Endothelial cell of umbilical vein (primary cell): Measurements from ENCODE around the gene ADAM19. TPM values are rescaled to one million over a fixed set of nuclear protein-coding genes. Genes with fewer than 3 reads are reported as not detected.

Experiments
- BruUV-seq: library from RNA; stranded (reverse); fragments of 400-500 nt; replicated peaks from 2 replicates; lab custom pipeline; 2021; lab: Mats Ljungman, UMichigan
- CTCF ChIA-PET: fragments of 300-600, 350-600 bp; sonication (Branson Sonifier 250); formaldehyde crosslinking; loops from one replicate; lab custom pipeline; 2021; ENCODE audit warnings: antibody characterized with exemption, inconsistent platforms; lab: Charles Lee
- POLR2A ChIA-PET: fragments of 300-600, 350-600 bp; sonication (Branson Sonifier 250); formaldehyde crosslinking; loops from one replicate; lab custom pipeline; 2021; ENCODE audit warnings: antibody characterized with exemption, inconsistent platforms; lab: Charles Lee
- DNase-seq: peaks from one replicate; pipeline ENCODE4 v3.0.0-alpha.2; 2011; ENCODE audit warnings: low read depth, low spot score
- FAIRE-seq: peaks from 2 replicates; lab custom pipeline; 2011; peaks lifted over from hg19 to GRCh38; lab: Jason Lieb, UNC
- H2AFZ ChIP-seq: 2 replicates; pipeline ENCODE4 v1.6.0; 2012; ENCODE audit warnings: low read depth, low read length, control low read depth, inconsistent platforms
- H3K27ac ChIP-seq: 2 replicates; pipeline ENCODE4 v1.5.1; 2011; ENCODE audit warnings: low read depth, mild to moderate bottlenecking, control low read depth, low read length, moderate library complexity; ENCODE audit not compliant: insufficient read depth
- H3K27me3 ChIP-seq, 2 experiments: 2 replicates each; pipeline versions ENCODE4 v1.6.0 to v1.6.1; 2011; ENCODE audit warnings: low read length in 2 of 2, mixed read lengths in 1 of 2; ENCODE audit not compliant: control insufficient read depth in 2 of 2, insufficient read depth in 2 of 2
- H3K36me3 ChIP-seq, 2 experiments: 2 replicates in 1 of 2; 3 replicates in 1 of 2; pipeline ENCODE4 v1.5.1; 2011; ENCODE audit warnings: low read length in 2 of 2, mild to moderate bottlenecking in 1 of 2, moderate library complexity in 1 of 2; ENCODE audit not compliant: control insufficient read depth in 2 of 2, insufficient read depth in 2 of 2; ENCODE audit errors: extremely low read depth in 1 of 2
- H3K4me1 ChIP-seq: 3 replicates; pipeline ENCODE4 v1.5.1; 2011; ENCODE audit warnings: mild to moderate bottlenecking, low read length; ENCODE audit not compliant: control insufficient read depth, insufficient read depth; ENCODE audit errors: extremely low read depth
- H3K4me2 ChIP-seq: 2 replicates; pipeline ENCODE4 v1.6.1; 2011; ENCODE audit warnings: low read length, control low read depth, mixed read lengths; ENCODE audit not compliant: insufficient read depth
- H3K4me3 ChIP-seq, 3 experiments: fragments of 200-600 bp in 1 of 3; sonication (generic), shearing (Covaris generic) in 1 of 3; replicated peaks in 1 of 3; 2 replicates each; pipeline ENCODE4 v1.5.1; 2011 to 2016; ENCODE audit warnings: control low read depth in 3 of 3, low read length in 3 of 3, mild to moderate bottlenecking in 2 of 3, inconsistent platforms in 1 of 3, low read depth in 1 of 3, moderate library complexity in 1 of 3; ENCODE audit not compliant: insufficient read depth in 1 of 3
- H3K79me2 ChIP-seq: 2 replicates; pipeline ENCODE4 v1.6.0; 2012; ENCODE audit warnings: low read length, inconsistent platforms; ENCODE audit not compliant: control insufficient read depth, insufficient read depth
- H3K9ac ChIP-seq: replicated peaks from 2 replicates; pipeline ENCODE3; 2011; ENCODE audit warnings: low read length, control low read depth; ENCODE audit not compliant: insufficient read depth; ENCODE audit errors: extremely low read depth
- H3K9me1 ChIP-seq: replicated peaks from 3 replicates; pipeline ENCODE4 v1.6.0; 2011; ENCODE audit warnings: mild to moderate bottlenecking, low read length; ENCODE audit not compliant: control insufficient read depth, insufficient read depth; ENCODE audit errors: extremely low read depth
- H3K9me3 ChIP-seq: replicated peaks from 2 replicates; pipeline ENCODE4 v1.5.1; 2012; ENCODE audit warnings: low read length, inconsistent platforms; ENCODE audit not compliant: control insufficient read depth, insufficient read depth
- H4K20me1 ChIP-seq: replicated peaks from 2 replicates; pipeline ENCODE3; 2011; ENCODE audit warnings: mild to moderate bottlenecking, low read length; ENCODE audit not compliant: control insufficient read depth, insufficient read depth; ENCODE audit errors: extremely low read depth
- CTCF ChIP-seq, 2 donors: IDR thresholded peaks; 1 replicate in 1 of 2; 2 replicates in 1 of 2; pipeline ENCODE4 v1.5.1; 2011; ENCODE audit warnings: low read length in 2 of 2, mild to moderate bottlenecking in 2 of 2, moderate library complexity in 2 of 2, control low read depth in 1 of 2, inconsistent platforms in 1 of 2, low read depth in 1 of 2; ENCODE audit not compliant: insufficient read depth in 1 of 2; ENCODE audit errors: extremely low read depth in 1 of 2
- EZH2 ChIP-seq: IDR thresholded peaks from 2 replicates; pipeline ENCODE4 v1.6.1; 2012; ENCODE audit warnings: borderline replicate concordance, low read depth, mild to moderate bottlenecking, moderate library complexity, low read length, inconsistent platforms; ENCODE audit not compliant: severe bottlenecking
- FOS ChIP-seq: IDR thresholded peaks from 2 replicates; pipeline ENCODE4 v1.6.1; 2011; ENCODE audit warnings: mild to moderate bottlenecking, low read length, moderate library complexity, borderline replicate concordance; ENCODE audit not compliant: insufficient read depth
- GATA2 ChIP-seq: IDR thresholded peaks from 2 replicates; pipeline ENCODE4 v1.7.0; 2011; ENCODE audit warnings: low read depth, mild to moderate bottlenecking, moderate library complexity, mixed read lengths, low read length; ENCODE audit not compliant: insufficient read length, insufficient read depth
- JUN ChIP-seq: IDR thresholded peaks from 2 replicates; pipeline ENCODE4 v1.6.1; 2011; ENCODE audit warnings: borderline replicate concordance, low read depth; ENCODE audit not compliant: insufficient read length, insufficient read depth
- MAX ChIP-seq: IDR thresholded peaks from 2 replicates; pipeline ENCODE4 v1.6.1; 2011; ENCODE audit not compliant: insufficient read depth, insufficient read length
- MYC ChIP-seq: IDR thresholded peaks from one replicate; pipeline ENCODE4 v1.6.1; 2011; ENCODE audit warnings: mild to moderate bottlenecking, low read depth, low read length
- POLR2A ChIP-seq: IDR thresholded peaks from 2 replicates; pipeline ENCODE4 v1.6.1; 2012; ENCODE audit warnings: low read depth, mild to moderate bottlenecking, control low read depth, low read length
- POLR2AphosphoS5 ChIP-seq: IDR thresholded peaks from 2 replicates; pipeline ENCODE4 v1.6.1; 2012; ENCODE audit warnings: low read depth, mild to moderate bottlenecking, control low read depth, low read length, moderate library complexity; ENCODE audit not compliant: insufficient read depth
- dilution Hi-C: fragments of 300-500 bp; cut with MboI; formaldehyde crosslinking; loops from one replicate; pipeline ENCODE4 v1.15.0; 2019; ENCODE audit warnings: low sequenced_read_pairs; ENCODE audit not compliant: extremely low pct_ligation_motif_present
- intact Hi-C: fragments of 100-400 bp; cut with micrococcal nuclease; formaldehyde crosslinking; loops from one replicate; pipeline ENCODE4 v1.10.0; 2022
- polyA plus RNA-seq, 4 experiments: library from polyadenylated mRNA; depleted of rRNA in 3 of 4; stranded (reverse) in 3 of 4; unstranded in 1 of 4; fragments of >200 nt; gene quantifications; 2 replicates each; pipeline versions ENCODE4 v1.2.1 to v1.2.3, GENCODE V29; 2011 to 2012; ENCODE audit warnings: missing spikeins in 1 of 4
- total RNA-seq: library from RNA; stranded (reverse); gene quantifications from 2 replicates; pipeline ENCODE4 v1.2.3, GENCODE V29; 2021

Gene ADAM19
- total and polyA plus RNA-seq, 2 donors (not counting 3 experiments of a cell fraction or from before 2014, with no cell fraction given), result 10.0 to 22.6 TPM

DNA sequence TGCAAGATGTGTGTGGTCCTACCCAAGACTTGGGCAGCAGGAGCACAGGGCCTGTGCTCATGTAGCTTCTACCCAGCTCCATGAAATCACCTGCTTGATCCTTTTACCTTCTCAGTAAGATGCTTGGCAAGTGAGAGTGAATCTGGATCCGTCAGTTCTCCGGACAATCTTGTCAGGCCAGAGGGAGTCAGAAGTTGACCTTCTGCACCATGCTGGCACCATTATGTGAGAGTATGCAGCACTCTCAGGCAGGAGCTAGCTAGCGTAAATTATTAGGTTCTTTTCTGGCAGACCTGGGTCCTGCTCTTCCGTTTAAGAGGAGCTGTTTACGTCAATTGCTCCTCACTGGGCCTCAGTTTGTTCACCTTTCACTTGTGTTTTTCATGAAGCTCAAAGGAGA is 37.0 kb upstream of the ADAM19 start:
- Histone ChIP-seq H3K27ac (no peak overlapping the region), H3K36me3 (no peaks in the 10 kb centered on the region), H3K9me1 (no peaks in the 10 kb centered on the region), H3K9me3 (no peaks in the 10 kb centered on the region), H3K4me3 (no peak overlapping the region), H3K79me2 (no peaks in the 10 kb centered on the region), H4K20me1 (no peaks in the 10 kb centered on the region), H2AFZ (no peak overlapping the region), H3K4me1 (no peaks in the 10 kb centered on the region), H3K9ac (no peak overlapping the region), H3K4me2 (no peak overlapping the region), H3K27me3 (peaks cover 0 to 3% of the 10 kb centered on the region in 2 experiments)
- no peak for FAIRE-seq
- intact Hi-C loops (no loop called here), dilution Hi-C loops (no loop called here)
- CTCF ChIA-PET, result interaction anchor here (0.5 to 1.0 kb wide), 3 partner anchors 15 to 32 kb away, joined by 3 read pairs; no protein-coding TSS in a partner anchor
- BruUV-seq, result no TSS peak
- TF ChIP-seq JUN (no peak), CTCF (IDR thresholded peaks at IDR 0.05; ENCODE audit: extremely low read depth in 1 of 2, insufficient read depth in 1 of 2, low read depth in 1 of 2, low read length in 2 of 2) (no peak), POLR2AphosphoS5 (no peak), FOS (no peak), GATA2 (no peak), MAX (no peak), MYC (no peak), POLR2A (no peak), EZH2 (no peak)
- POLR2A ChIA-PET, result no interaction called here
- DNase-seq, result no peak
